PFSK-1 (cell line): ENCODE data around the gene PDGFRB.

Experiments
- POLR2AphosphoS5 ChIP-seq: IDR thresholded peaks from 2 replicates; pipeline ENCODE4 v1.6.1; 2012; ENCODE audit warnings: low read depth, mild to moderate bottlenecking, control low read depth, low read length, moderate library complexity
- TF ChIP-seq, protein P1 (sequence below), 2 experiments: IDR thresholded peaks; 2 replicates each; pipeline versions ENCODE4 v1.6.1 to v1.8.0; 2011 to 2012; ENCODE audit warnings: low read depth in 2 of 2, low read length in 2 of 2, control low read depth in 1 of 2, inconsistent platforms in 1 of 2, mild to moderate bottlenecking in 1 of 2, moderate library complexity in 1 of 2; ENCODE audit not compliant: insufficient read depth in 1 of 2

GRCh38 chr5:150078802-150079689 lies 76.6 kb downstream of the PDGFRB start:
- TF ChIP-seq POLR2AphosphoS5, result no peak
- TF ChIP-seq, protein P1, sequence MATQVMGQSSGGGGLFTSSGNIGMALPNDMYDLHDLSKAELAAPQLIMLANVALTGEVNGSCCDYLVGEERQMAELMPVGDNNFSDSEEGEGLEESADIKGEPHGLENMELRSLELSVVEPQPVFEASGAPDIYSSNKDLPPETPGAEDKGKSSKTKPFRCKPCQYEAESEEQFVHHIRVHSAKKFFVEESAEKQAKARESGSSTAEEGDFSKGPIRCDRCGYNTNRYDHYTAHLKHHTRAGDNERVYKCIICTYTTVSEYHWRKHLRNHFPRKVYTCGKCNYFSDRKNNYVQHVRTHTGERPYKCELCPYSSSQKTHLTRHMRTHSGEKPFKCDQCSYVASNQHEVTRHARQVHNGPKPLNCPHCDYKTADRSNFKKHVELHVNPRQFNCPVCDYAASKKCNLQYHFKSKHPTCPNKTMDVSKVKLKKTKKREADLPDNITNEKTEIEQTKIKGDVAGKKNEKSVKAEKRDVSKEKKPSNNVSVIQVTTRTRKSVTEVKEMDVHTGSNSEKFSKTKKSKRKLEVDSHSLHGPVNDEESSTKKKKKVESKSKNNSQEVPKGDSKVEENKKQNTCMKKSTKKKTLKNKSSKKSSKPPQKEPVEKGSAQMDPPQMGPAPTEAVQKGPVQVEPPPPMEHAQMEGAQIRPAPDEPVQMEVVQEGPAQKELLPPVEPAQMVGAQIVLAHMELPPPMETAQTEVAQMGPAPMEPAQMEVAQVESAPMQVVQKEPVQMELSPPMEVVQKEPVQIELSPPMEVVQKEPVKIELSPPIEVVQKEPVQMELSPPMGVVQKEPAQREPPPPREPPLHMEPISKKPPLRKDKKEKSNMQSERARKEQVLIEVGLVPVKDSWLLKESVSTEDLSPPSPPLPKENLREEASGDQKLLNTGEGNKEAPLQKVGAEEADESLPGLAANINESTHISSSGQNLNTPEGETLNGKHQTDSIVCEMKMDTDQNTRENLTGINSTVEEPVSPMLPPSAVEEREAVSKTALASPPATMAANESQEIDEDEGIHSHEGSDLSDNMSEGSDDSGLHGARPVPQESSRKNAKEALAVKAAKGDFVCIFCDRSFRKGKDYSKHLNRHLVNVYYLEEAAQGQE (IDR thresholded peaks at IDR 0.05; ENCODE audit: insufficient read depth in 1 of 2, low read depth in 2 of 2, low read length in 2 of 2), result no peak
